ENCODE results near the gene VMP1.

GRCh38 chr17:59814685-59815084, 107.2 kb downstream of the VMP1 start:
- TF ChIP-seq, protein P1, sequence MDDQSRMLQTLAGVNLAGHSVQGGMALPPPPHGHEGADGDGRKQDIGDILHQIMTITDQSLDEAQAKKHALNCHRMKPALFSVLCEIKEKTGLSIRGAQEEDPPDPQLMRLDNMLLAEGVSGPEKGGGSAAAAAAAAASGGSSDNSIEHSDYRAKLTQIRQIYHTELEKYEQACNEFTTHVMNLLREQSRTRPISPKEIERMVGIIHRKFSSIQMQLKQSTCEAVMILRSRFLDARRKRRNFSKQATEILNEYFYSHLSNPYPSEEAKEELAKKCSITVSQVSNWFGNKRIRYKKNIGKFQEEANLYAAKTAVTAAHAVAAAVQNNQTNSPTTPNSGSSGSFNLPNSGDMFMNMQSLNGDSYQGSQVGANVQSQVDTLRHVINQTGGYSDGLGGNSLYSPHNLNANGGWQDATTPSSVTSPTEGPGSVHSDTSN (CRISPR knock-in tag; IDR thresholded peaks at IDR 0.05), result no peak
- no peak for TF ChIP-seq ZNF777 (tag by site-specific recombination; IDR thresholded peaks at IDR 0.05; ENCODE audit: borderline replicate concordance)
- TF ChIP-seq, protein P2, sequence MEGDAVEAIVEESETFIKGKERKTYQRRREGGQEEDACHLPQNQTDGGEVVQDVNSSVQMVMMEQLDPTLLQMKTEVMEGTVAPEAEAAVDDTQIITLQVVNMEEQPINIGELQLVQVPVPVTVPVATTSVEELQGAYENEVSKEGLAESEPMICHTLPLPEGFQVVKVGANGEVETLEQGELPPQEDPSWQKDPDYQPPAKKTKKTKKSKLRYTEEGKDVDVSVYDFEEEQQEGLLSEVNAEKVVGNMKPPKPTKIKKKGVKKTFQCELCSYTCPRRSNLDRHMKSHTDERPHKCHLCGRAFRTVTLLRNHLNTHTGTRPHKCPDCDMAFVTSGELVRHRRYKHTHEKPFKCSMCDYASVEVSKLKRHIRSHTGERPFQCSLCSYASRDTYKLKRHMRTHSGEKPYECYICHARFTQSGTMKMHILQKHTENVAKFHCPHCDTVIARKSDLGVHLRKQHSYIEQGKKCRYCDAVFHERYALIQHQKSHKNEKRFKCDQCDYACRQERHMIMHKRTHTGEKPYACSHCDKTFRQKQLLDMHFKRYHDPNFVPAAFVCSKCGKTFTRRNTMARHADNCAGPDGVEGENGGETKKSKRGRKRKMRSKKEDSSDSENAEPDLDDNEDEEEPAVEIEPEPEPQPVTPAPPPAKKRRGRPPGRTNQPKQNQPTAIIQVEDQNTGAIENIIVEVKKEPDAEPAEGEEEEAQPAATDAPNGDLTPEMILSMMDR (tag by site-specific recombination; IDR thresholded peaks at IDR 0.05), result no peak
- no peak for TF ChIP-seq ZNF24 (tag by site-specific recombination; IDR thresholded peaks at IDR 0.05)
- TF ChIP-seq, protein P3, sequence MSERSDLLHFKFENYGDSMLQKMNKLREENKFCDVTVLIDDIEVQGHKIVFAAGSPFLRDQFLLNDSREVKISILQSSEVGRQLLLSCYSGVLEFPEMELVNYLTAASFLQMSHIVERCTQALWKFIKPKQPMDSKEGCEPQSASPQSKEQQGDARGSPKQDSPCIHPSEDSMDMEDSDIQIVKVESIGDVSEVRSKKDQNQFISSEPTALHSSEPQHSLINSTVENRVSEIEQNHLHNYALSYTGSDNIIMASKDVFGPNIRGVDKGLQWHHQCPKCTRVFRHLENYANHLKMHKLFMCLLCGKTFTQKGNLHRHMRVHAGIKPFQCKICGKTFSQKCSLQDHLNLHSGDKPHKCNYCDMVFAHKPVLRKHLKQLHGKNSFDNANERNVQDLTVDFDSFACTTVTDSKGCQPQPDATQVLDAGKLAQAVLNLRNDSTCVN (tag by site-specific recombination; optimal IDR thresholded peaks at IDR 0.05), result no peak
- TF ChIP-seq ZNF670 (tag by site-specific recombination; IDR thresholded peaks at IDR 0.05; ENCODE audit: low read depth), result no peak
- TF ChIP-seq ZNF394 (tag by site-specific recombination; IDR thresholded peaks at IDR 0.05; ENCODE audit: borderline replicate concordance), result no peak
- no peak for TF ChIP-seq SP2 (tag by site-specific recombination; IDR thresholded peaks at IDR 0.05)
- no peak for TF ChIP-seq ZNF274 (IDR thresholded peaks at IDR 0.05; ENCODE audit: low read length)
- TF ChIP-seq ZNF274 (tag by site-specific recombination; IDR thresholded peaks at IDR 0.05; ENCODE audit: borderline replicate concordance), result no peak
- no peak for TF ChIP-seq TCF7L2 (IDR thresholded peaks at IDR 0.05; ENCODE audit: borderline replicate concordance, low read depth, low read length)
- TF ChIP-seq ZSCAN16 (tag by site-specific recombination; IDR thresholded peaks at IDR 0.05), result no peak
- TF ChIP-seq ZNF239 (tag by site-specific recombination; IDR thresholded peaks at IDR 0.05), result no peak
- TF ChIP-seq, protein P4, sequence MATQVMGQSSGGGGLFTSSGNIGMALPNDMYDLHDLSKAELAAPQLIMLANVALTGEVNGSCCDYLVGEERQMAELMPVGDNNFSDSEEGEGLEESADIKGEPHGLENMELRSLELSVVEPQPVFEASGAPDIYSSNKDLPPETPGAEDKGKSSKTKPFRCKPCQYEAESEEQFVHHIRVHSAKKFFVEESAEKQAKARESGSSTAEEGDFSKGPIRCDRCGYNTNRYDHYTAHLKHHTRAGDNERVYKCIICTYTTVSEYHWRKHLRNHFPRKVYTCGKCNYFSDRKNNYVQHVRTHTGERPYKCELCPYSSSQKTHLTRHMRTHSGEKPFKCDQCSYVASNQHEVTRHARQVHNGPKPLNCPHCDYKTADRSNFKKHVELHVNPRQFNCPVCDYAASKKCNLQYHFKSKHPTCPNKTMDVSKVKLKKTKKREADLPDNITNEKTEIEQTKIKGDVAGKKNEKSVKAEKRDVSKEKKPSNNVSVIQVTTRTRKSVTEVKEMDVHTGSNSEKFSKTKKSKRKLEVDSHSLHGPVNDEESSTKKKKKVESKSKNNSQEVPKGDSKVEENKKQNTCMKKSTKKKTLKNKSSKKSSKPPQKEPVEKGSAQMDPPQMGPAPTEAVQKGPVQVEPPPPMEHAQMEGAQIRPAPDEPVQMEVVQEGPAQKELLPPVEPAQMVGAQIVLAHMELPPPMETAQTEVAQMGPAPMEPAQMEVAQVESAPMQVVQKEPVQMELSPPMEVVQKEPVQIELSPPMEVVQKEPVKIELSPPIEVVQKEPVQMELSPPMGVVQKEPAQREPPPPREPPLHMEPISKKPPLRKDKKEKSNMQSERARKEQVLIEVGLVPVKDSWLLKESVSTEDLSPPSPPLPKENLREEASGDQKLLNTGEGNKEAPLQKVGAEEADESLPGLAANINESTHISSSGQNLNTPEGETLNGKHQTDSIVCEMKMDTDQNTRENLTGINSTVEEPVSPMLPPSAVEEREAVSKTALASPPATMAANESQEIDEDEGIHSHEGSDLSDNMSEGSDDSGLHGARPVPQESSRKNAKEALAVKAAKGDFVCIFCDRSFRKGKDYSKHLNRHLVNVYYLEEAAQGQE (tag by site-specific recombination; IDR thresholded peaks at IDR 0.05), result no peak
- TF ChIP-seq ZNF2 (tag by site-specific recombination; IDR thresholded peaks at IDR 0.05), result no peak
